Measurements from ENCODE around the gene NOL12.
"Not testable (repeated sequence)": the region's sequence is repeated elsewhere in the genome, so short reads cannot be mapped to it uniquely, and the experiment has no call there.

Gene NOL12

GRCh38 chr22:37681001-37681424 is 5.1 kb upstream of the NOL12 start:
- DNase-seq: no peak

GRCh38 chr22:37681556-37682049 is 4.5 kb upstream of the NOL12 start:
- peak; percentile 84 for DNase-seq

GRCh38 chr22:37684803-37685615 is 1.1 kb upstream of the NOL12 start:
- no peak for DNase-seq

GRCh38 chr22:37690407-37690806 is 4.3 kb downstream of the NOL12 start:
- DNase-seq: no peak

GRCh38 chr22:37690901-37691504 is 4.9 kb downstream of the NOL12 start:
- DNase-seq: no peak

- no peak for DNase-seq
Measured at GRCh38 chr22:37692627-37693285, 6.6 kb downstream of the NOL12 start.

- not testable (repeated sequence) for DNase-seq
Measured at GRCh38 chr22:37694131-37694530, 8.0 kb downstream of the NOL12 start.

- not testable (repeated sequence) for DNase-seq
Measured at GRCh38 chr22:37696260-37696656, 10.1 kb downstream of the NOL12 start.

- peak; percentile 100 for DNase-seq
Measured at GRCh38 chr22:37696657-37697537, 10.8 kb downstream of the NOL12 start, which contains the start of gene TRIOBP. TRIOBP (plus strand) TSS chr22:37697048; CDS start chr22:37701366, 4,318 bp downstream.

- no peak for DNase-seq
Measured at GRCh38 chr22:37697538-37697835, 11.3 kb downstream of the NOL12 start.

GRCh38 chr22:37701141-37701786 is 15.1 kb downstream of the NOL12 start:
- no peak for DNase-seq

GRCh38 chr22:37703906-37704305 is 17.8 kb downstream of the NOL12 start:
- no peak for DNase-seq

- no peak for DNase-seq
Measured at GRCh38 chr22:37704645-37705044, 18.5 kb downstream of the NOL12 start.

- no peak for DNase-seq
Measured at GRCh38 chr22:37705205-37705604, 19.1 kb downstream of the NOL12 start.

- no peak for DNase-seq
Measured at GRCh38 chr22:37708580-37709444, 22.7 kb downstream of the NOL12 start.

- no peak for DNase-seq
Measured at GRCh38 chr22:37709445-37709765, 23.3 kb downstream of the NOL12 start.

- DNase-seq: no peak
Measured at GRCh38 chr22:37710675-37711074, 24.5 kb downstream of the NOL12 start.

GRCh38 chr22:37711490-37711889 is 25.3 kb downstream of the NOL12 start:
- no peak for DNase-seq

GRCh38 chr22:37713761-37714160 is 27.6 kb downstream of the NOL12 start:
- no peak for DNase-seq

- DNase-seq: no peak
Measured at GRCh38 chr22:37714634-37715033, 28.5 kb downstream of the NOL12 start.

GRCh38 chr22:37715760-37716159 is 29.6 kb downstream of the NOL12 start:
- DNase-seq: no peak
